ENCODE measurements around the gene IBA57. TPM values are rescaled to one million over a fixed set of nuclear protein-coding genes. Genes with fewer than 3 reads are reported as not detected.

IBA57 gene
- total and polyA plus RNA-seq, 8 donors = 5.3 to 13.5 (median 7.1) TPM

- ATAC-seq (no peak), DNase-seq (peak in 2 of 4 donors; percentile 42 to 76)
- no peak for TF ChIP-seq CTCF (IDR thresholded peaks at IDR 0.05)
- Histone ChIP-seq H3K4me1 (peaks cover 22 to 57% of the 10 kb centered on the region in 2 donors), H3K27ac (peak overlapping the region; percentile 97 to 98), H3K27me3 (no peaks in the 10 kb centered on the region), H3K4me3 (peak overlapping the region; percentile 96 to 98), H3K36me3 (peaks cover 0 to 34% of the 10 kb centered on the region in 2 donors), H3K9me3 (no peaks in the 10 kb centered on the region)
- intact Hi-C loops (cut with DNase I) = no loop called here
Measured at GRCh38 chr1:228141226-228142044, 24.2 kb upstream of the IBA57 start.

- Histone ChIP-seq H3K27ac (peak overlapping the region in 1 of 2 donors; percentile 51), H3K9me3 (no peaks in the 10 kb centered on the region), H3K4me1 (peaks cover 22 to 61% of the 10 kb centered on the region in 2 donors), H3K36me3 (peaks cover 0 to 42% of the 10 kb centered on the region in 2 donors), H3K4me3 (peak overlapping the region in 1 of 2 donors; percentile 98), H3K27me3 (no peaks in the 10 kb centered on the region)
- intact Hi-C loops (cut with DNase I) = no loop called here
- ATAC-seq (no peak), DNase-seq (peak in 1 of 4 donors; percentile 73)
- no peak for TF ChIP-seq CTCF (IDR thresholded peaks at IDR 0.05)
Measured at GRCh38 chr1:228142155-228142691, 23.4 kb upstream of the IBA57 start.

GRCh38 chr1:228142701-228143136 lies 22.9 kb upstream of the IBA57 start:
- Histone ChIP-seq H3K36me3 (peaks cover 0 to 47% of the 10 kb centered on the region in 2 donors), H3K27ac (peak overlapping the region in 1 of 2 donors; percentile 51), H3K9me3 (no peaks in the 10 kb centered on the region), H3K4me3 (peak overlapping the region in 1 of 2 donors; percentile 98), H3K4me1 (peaks cover 22 to 66% of the 10 kb centered on the region in 2 donors), H3K27me3 (no peaks in the 10 kb centered on the region)
- intact Hi-C loops (cut with DNase I) = no loop called here
- ATAC-seq (no peak), DNase-seq (no peak)
- TF ChIP-seq CTCF (IDR thresholded peaks at IDR 0.05) = no peak

GRCh38 chr1:228143480-228144192 lies 22.0 kb upstream of the IBA57 start:
- peaks cover 0 to 56% of the 10 kb centered on the region in 2 donors for H3K36me3 ChIP-seq
- DNase-seq (peak in 1 of 4 donors; percentile 39), ATAC-seq (no peak)
- intact Hi-C loops (cut with DNase I) = no loop called here
- TF ChIP-seq CTCF (IDR thresholded peaks at IDR 0.05) = no peak
- H3K4me1 ChIP-seq = peaks cover 22 to 75% of the 10 kb centered on the region in 2 donors
- no peak overlapping the region for H3K27ac ChIP-seq
- no peaks in the 10 kb centered on the region for H3K9me3 ChIP-seq
- no peaks in the 10 kb centered on the region for H3K27me3 ChIP-seq
- H3K4me3 ChIP-seq = no peak overlapping the region
